Upper lobe of right lung (tissue), 1 donor: ENCODE results near the gene PLCB1. TPM values are rescaled to one million over a fixed set of nuclear protein-coding genes. Genes with fewer than 3 reads are reported as not detected.

Experiments used
- ATAC-seq: fragments of 200-7000 bp; cut with Tn5 transposase; one replicate; pipeline ENCODE4 v1.9.1; 2020; ENCODE audit warnings: mild to moderate bottlenecking, moderate library complexity
- DNase-seq: peaks from one replicate; pipeline ENCODE4 v3.0.0-alpha.2; 2020
- H3K27ac ChIP-seq: fragments of 200-600 bp; one replicate; pipeline ENCODE4 v1.8.0; 2022
- H3K27me3 ChIP-seq: fragments of 200-600 bp; one replicate; pipeline ENCODE4 v1.8.0; 2022; ENCODE audit warnings: mild to moderate bottlenecking
- H3K36me3 ChIP-seq: fragments of 200-600 bp; one replicate; pipeline ENCODE4 v1.8.0; 2022
- H3K4me1 ChIP-seq: fragments of 200-600 bp; one replicate; pipeline ENCODE4 v1.8.0; 2022
- H3K4me3 ChIP-seq: fragments of 200-600 bp; one replicate; pipeline ENCODE4 v1.8.0; 2022; ENCODE audit warnings: mild to moderate bottlenecking
- H3K9me3 ChIP-seq: fragments of 200-600 bp; one replicate; pipeline ENCODE4 v1.8.0; 2022
- intact Hi-C: fragments of 100-400 bp; cut with DNase I; formaldehyde crosslinking; loops from one replicate; pipeline ENCODE4 v1.11.0; 2022
- total RNA-seq: library from RNA; stranded (reverse); fragmentation: NEBNext Ultra II Directional; extraction: Animal tissue kit (Norgen Biotek cat#: 25700); gene quantifications from one replicate; pipeline ENCODE4 v1.2.1, GENCODE V29; 2021
- TF ChIP-seq, protein P1 (sequence below): fragments of 200-600 bp; IDR thresholded peaks from one replicate; pipeline ENCODE4 v1.8.0; 2022; ENCODE audit warnings: antibody characterized with exemption
- donor health status: DM: no; HTN: yes; CAD: no; lungs with severe emphysema.

The PLCB1 gene
- total RNA-seq, 1 donor from 2014 or later: 12.4 TPM

GRCh38 chr20:8408587-8409307, 276.7 kb downstream of the PLCB1 start:
- Histone ChIP-seq H3K27ac (no peak overlapping the region), H3K4me3 (no peak overlapping the region), H3K27me3 (no peaks in the 10 kb centered on the region), H3K4me1 (no peaks in the 10 kb centered on the region), H3K36me3 (no peaks in the 10 kb centered on the region), H3K9me3 (no peaks in the 10 kb centered on the region)
- TF ChIP-seq, protein P1, sequence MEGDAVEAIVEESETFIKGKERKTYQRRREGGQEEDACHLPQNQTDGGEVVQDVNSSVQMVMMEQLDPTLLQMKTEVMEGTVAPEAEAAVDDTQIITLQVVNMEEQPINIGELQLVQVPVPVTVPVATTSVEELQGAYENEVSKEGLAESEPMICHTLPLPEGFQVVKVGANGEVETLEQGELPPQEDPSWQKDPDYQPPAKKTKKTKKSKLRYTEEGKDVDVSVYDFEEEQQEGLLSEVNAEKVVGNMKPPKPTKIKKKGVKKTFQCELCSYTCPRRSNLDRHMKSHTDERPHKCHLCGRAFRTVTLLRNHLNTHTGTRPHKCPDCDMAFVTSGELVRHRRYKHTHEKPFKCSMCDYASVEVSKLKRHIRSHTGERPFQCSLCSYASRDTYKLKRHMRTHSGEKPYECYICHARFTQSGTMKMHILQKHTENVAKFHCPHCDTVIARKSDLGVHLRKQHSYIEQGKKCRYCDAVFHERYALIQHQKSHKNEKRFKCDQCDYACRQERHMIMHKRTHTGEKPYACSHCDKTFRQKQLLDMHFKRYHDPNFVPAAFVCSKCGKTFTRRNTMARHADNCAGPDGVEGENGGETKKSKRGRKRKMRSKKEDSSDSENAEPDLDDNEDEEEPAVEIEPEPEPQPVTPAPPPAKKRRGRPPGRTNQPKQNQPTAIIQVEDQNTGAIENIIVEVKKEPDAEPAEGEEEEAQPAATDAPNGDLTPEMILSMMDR: no peak
- DNase-seq: no peak
- intact Hi-C loops: no loop called here
- no peak for ATAC-seq

DNA sequence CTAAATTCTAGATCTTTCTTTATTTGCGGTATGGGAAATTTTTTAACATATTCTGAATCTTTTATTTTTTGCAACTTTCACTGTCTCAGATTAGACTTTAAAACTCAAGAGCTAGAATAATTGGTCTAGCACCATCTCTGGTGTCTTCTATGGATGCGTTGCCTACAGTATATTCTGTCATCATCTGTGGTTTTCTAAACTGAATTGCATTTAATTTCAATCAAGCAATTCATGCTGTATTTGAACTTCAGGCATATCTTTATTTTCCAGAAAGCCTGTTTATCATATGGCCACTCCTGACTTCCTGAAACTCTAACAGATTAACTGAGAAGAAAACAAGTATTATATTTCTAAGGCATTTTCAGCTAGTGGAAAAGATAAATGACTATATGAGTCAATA, 281.6 kb downstream of the PLCB1 start:
- intact Hi-C loops: no loop called here
- H3K9me3 ChIP-seq: no peaks in the 10 kb centered on the region
- no peak for ATAC-seq
- no peak overlapping the region for H3K27ac ChIP-seq
- TF ChIP-seq, protein P1: no peak
- no peaks in the 10 kb centered on the region for H3K36me3 ChIP-seq
- H3K4me1 ChIP-seq: no peaks in the 10 kb centered on the region
- H3K27me3 ChIP-seq: no peaks in the 10 kb centered on the region
- DNase-seq: no peak
- H3K4me3 ChIP-seq: no peak overlapping the region

- Histone ChIP-seq H3K36me3 (no peaks in the 10 kb centered on the region), H3K27ac (no peak overlapping the region), H3K4me1 (no peaks in the 10 kb centered on the region), H3K27me3 (no peaks in the 10 kb centered on the region), H3K9me3 (no peaks in the 10 kb centered on the region), H3K4me3 (no peak overlapping the region)
- intact Hi-C loops: no loop called here
- DNase-seq (no peak), ATAC-seq (no peak)
- TF ChIP-seq, protein P1: no peak
Observed at GRCh38 chr20:8414586-8415274, 282.7 kb downstream of the PLCB1 start.

- ATAC-seq: no peak
- no peaks in the 10 kb centered on the region for H3K36me3 ChIP-seq
- no peak overlapping the region for H3K4me3 ChIP-seq
- intact Hi-C loops: no loop called here
- H3K27me3 ChIP-seq: no peaks in the 10 kb centered on the region
- TF ChIP-seq, protein P1: no peak
- no peak overlapping the region for H3K27ac ChIP-seq
- no peaks in the 10 kb centered on the region for H3K9me3 ChIP-seq
- no peak for DNase-seq
- H3K4me1 ChIP-seq: no peaks in the 10 kb centered on the region
Observed at GRCh38 chr20:8421981-8422380, 289.9 kb downstream of the PLCB1 start.

- TF ChIP-seq, protein P1: no peak
- intact Hi-C loops: no loop called here
Observed at GRCh38 chr20:8423482-8423881, 291.4 kb downstream of the PLCB1 start.

More at GRCh38 chr20:8423482-8423881, 291.4 kb downstream of the PLCB1 start:
- no peak for ATAC-seq
- H3K36me3 ChIP-seq: no peaks in the 10 kb centered on the region
- DNase-seq: no peak
- H3K4me1 ChIP-seq: peaks cover 1% of the 10 kb centered on the region
- H3K27ac ChIP-seq: no peak overlapping the region
- H3K27me3 ChIP-seq: no peaks in the 10 kb centered on the region
- H3K4me3 ChIP-seq: no peak overlapping the region
- no peaks in the 10 kb centered on the region for H3K9me3 ChIP-seq
